K562 (cell line): ENCODE data around the gene CEP85L. TPM values are rescaled to one million over a fixed set of nuclear protein-coding genes. Genes with fewer than 3 reads are reported as not detected.

Experiments used
- ATAC-seq: fragments of 200-7000 bp; cut with Tn5 transposase; 3 replicates; pipeline ENCODE4 v1.9.1; 2020; ENCODE audit warnings: moderate library complexity
- BruUV-seq: library from RNA; stranded (reverse); fragments of 400-500 nt; replicated peaks from 2 replicates; lab custom pipeline; 2021; lab: Mats Ljungman, UMichigan
- CTCF ChIA-PET: fragments of 300-600 bp; formaldehyde crosslinking; extraction: SDS; loops from one replicate; lab custom pipeline; 2021; ENCODE audit warnings: low intra/inter-chr PET ratio; lab: Yijun Ruan, JAX
- POLR2A ChIA-PET: fragments of 300-600, 350-650 bp; sonication (Branson Sonifier 250); formaldehyde crosslinking; extraction: SDS; loops from one replicate; lab custom pipeline; 2021; ENCODE audit warnings: antibody characterized with exemption, inconsistent platforms; lab: Yijun Ruan, JAX
- DNase-seq, 4 experiments: peaks; one replicate each; pipeline versions ENCODE4 v3.0.0 to v3.0.0-alpha.2; 2011 to 2018; ENCODE audit warnings: low spot score in 3 of 4, mixed read lengths in 3 of 4; ENCODE audit errors: extremely low read depth in 1 of 4
- FAIRE-seq: peaks from 2 replicates; lab custom pipeline; 2011; peaks lifted over from hg19 to GRCh38; lab: Jason Lieb, UNC
- H2AFZ ChIP-seq: 2 replicates; pipeline ENCODE4 v1.6.0; 2011; ENCODE audit warnings: low read depth, low read length, control low read depth, inconsistent platforms
- H3K27ac ChIP-seq: fragments of 200-600 bp; 3 replicates; pipeline ENCODE4 v1.8.0; 2011; ENCODE audit warnings: low read depth, mild to moderate bottlenecking, control low read depth, inconsistent platforms, low read length, moderate library complexity, mixed read lengths; ENCODE audit errors: extremely low read depth
- H3K27me3 ChIP-seq, 2 experiments: fragments of 300-600 bp in 1 of 2; 2 replicates in 1 of 2; 3 replicates in 1 of 2; pipeline versions ENCODE4 v1.6.0 to v1.8.0; 2011; ENCODE audit warnings: inconsistent platforms in 2 of 2, low read length in 2 of 2, mild to moderate bottlenecking in 1 of 2, mixed read lengths in 1 of 2, moderate library complexity in 1 of 2; ENCODE audit not compliant: control insufficient read depth in 2 of 2, insufficient read depth in 2 of 2
- H3K36me3 ChIP-seq: fragments of 300-600 bp; 3 replicates; pipeline ENCODE4 v1.8.0; 2011; ENCODE audit warnings: mild to moderate bottlenecking, low read length, inconsistent platforms; ENCODE audit not compliant: control insufficient read depth, insufficient read depth
- H3K4me1 ChIP-seq, 2 experiments: fragments of 200-600 bp in 1 of 2; replicated peaks in 1 of 2; 2 replicates in 1 of 2; 3 replicates in 1 of 2; pipeline versions ENCODE4 v1.5.1 to v1.8.0; 2011; ENCODE audit warnings: inconsistent platforms in 2 of 2, low read length in 2 of 2, mild to moderate bottlenecking in 1 of 2, mixed read lengths in 1 of 2, moderate library complexity in 1 of 2; ENCODE audit not compliant: control insufficient read depth in 2 of 2, insufficient read depth in 2 of 2
- H3K4me2 ChIP-seq: 2 replicates; pipeline ENCODE4 v1.6.1; 2011; ENCODE audit warnings: low read length, control low read depth, inconsistent platforms, mixed read lengths; ENCODE audit not compliant: insufficient read depth
- H3K4me3 ChIP-seq: fragments of 200-600 bp; sonication (generic), shearing (Covaris generic); 2 replicates; pipeline ENCODE4 v1.5.1; 2016; ENCODE audit warnings: control low read depth, inconsistent platforms
- H3K79me2 ChIP-seq: fragments of 200-600 bp; 3 replicates; pipeline ENCODE4 v1.8.0; 2011; ENCODE audit warnings: low read length, inconsistent platforms; ENCODE audit not compliant: control insufficient read depth, insufficient read depth
- H3K9ac ChIP-seq, 2 experiments: 2 replicates each; pipeline versions ENCODE4 v1.6.0 to v1.6.1; 2011; ENCODE audit warnings: low read depth in 2 of 2, low read length in 2 of 2, control low read depth in 1 of 2, inconsistent platforms in 1 of 2, mild to moderate bottlenecking in 1 of 2, mixed read lengths in 1 of 2; ENCODE audit not compliant: insufficient read depth in 1 of 2
- H3K9me1 ChIP-seq: one replicate; pipeline ENCODE4 v1.6.0; 2011; ENCODE audit warnings: inconsistent platforms, mild to moderate bottlenecking, low read length, moderate library complexity; ENCODE audit not compliant: control insufficient read depth, insufficient read depth
- H3K9me3 ChIP-seq: replicated peaks from 2 replicates; pipeline ENCODE4 v1.5.1; 2011; ENCODE audit warnings: low read depth, low read length, inconsistent platforms; ENCODE audit not compliant: control insufficient read depth, insufficient read depth
- H4K20me1 ChIP-seq: replicated peaks from 2 replicates; pipeline ENCODE4 v1.6.1; 2011; ENCODE audit warnings: low read length, inconsistent platforms, mixed read lengths; ENCODE audit not compliant: control insufficient read depth, insufficient read depth
- CBX8 ChIP-seq: fragments of 200-600 bp; sonication (generic); IDR thresholded peaks from 2 replicates; pipeline ENCODE4 v1.6.1; 2012; ENCODE audit warnings: borderline replicate concordance, mixed run types, low read depth, mild to moderate bottlenecking, moderate library complexity, mixed read lengths, low read length, control low read depth, inconsistent platforms; ENCODE audit not compliant: poor library complexity, severe bottlenecking; ENCODE audit errors: extremely low read depth
- CTCF ChIP-seq, 3 experiments: IDR thresholded peaks in 2 of 3; conservative IDR thresholded peaks in 1 of 3; 2 replicates each; pipeline ENCODE4 v1.5.1; 2011 to 2012; ENCODE audit warnings: low read length in 3 of 3, mild to moderate bottlenecking in 3 of 3, control low read depth in 2 of 3, improper control_type of control experiment in 1 of 3, inconsistent platforms in 1 of 3, low read depth in 1 of 3, mixed read lengths in 1 of 3, moderate library complexity in 1 of 3; ENCODE audit not compliant: insufficient read depth in 2 of 3
- DEAF1 ChIP-seq: fragments of 450-650 bp; formaldehyde crosslinking; IDR thresholded peaks from 2 replicates; pipeline ENCODE4 v1.4.0; 2020; ENCODE audit warnings: mild to moderate bottlenecking, moderate library complexity
- FOXK1 ChIP-seq: sonication (generic); formaldehyde crosslinking; IDR thresholded peaks from 2 replicates; pipeline ENCODE4 v1.8.0; 2022; ENCODE audit warnings: missing genetic modification reagents, mild to moderate bottlenecking, borderline replicate concordance
- GABPB1 ChIP-seq: sonication (generic); formaldehyde crosslinking; IDR thresholded peaks from 2 replicates; pipeline ENCODE4 v1.8.0; 2022; ENCODE audit warnings: mild to moderate bottlenecking, missing genetic modification reagents
- ILK ChIP-seq: fragments of 450-650 bp; IDR thresholded peaks from 2 replicates; pipeline ENCODE4 v1.6.1; 2016; ENCODE audit warnings: missing genetic modification characterization, low read depth, mild to moderate bottlenecking, missing compliant biosample characterization, moderate library complexity, borderline replicate concordance
- PTTG1 ChIP-seq: fragments of 450-650 bp; IDR thresholded peaks from 2 replicates; pipeline ENCODE4 v1.6.1; 2016; ENCODE audit warnings: low read depth, mild to moderate bottlenecking, missing genetic modification characterization, missing compliant biosample characterization
- RAD21 ChIP-seq, 2 experiments: fragments of 250-450 bp in 1 of 2; fragments of 450-650 bp in 1 of 2; sonication (Bioruptor Pico) in 1 of 2; formaldehyde crosslinking in 1 of 2; IDR thresholded peaks in 1 of 2; conservative IDR thresholded peaks in 1 of 2; 2 replicates each; pipeline versions ENCODE4 v1.4.0 to v1.8.0; 2020 to 2022; ENCODE audit warnings: mild to moderate bottlenecking in 2 of 2, moderate library complexity in 1 of 2
- SMAD4 ChIP-seq: fragments of 250-450 bp; sonication (Bioruptor Pico); conservative IDR thresholded peaks from 2 replicates; pipeline ENCODE4 v1.8.0; 2021; ENCODE audit warnings: inconsistent platforms, mild to moderate bottlenecking, moderate library complexity
- ZNF316 ChIP-seq: fragments of 450-650 bp; IDR thresholded peaks from 2 replicates; pipeline ENCODE4 v1.6.1; 2016
- WGBS: fragments of 100-300 bp; shearing (Covaris generic); methylation state at CpG from one replicate; pipeline ENCODE4 v1.1.6; 2016; ENCODE audit warnings: low coverage, mixed read lengths; ENCODE audit not compliant: insufficient coverage; ENCODE audit errors: missing lambda C conversion rate; 5-methylcytosine and 5-hydroxymethylcytosine counted together
- in situ Hi-C: fragments of 300-500 bp; cut with MboI; formaldehyde crosslinking; loops from 4 replicates; pipeline ENCODE4 v1.15.0; 2018; ENCODE audit warnings: inconsistent platforms, mixed read lengths
- intact Hi-C: fragments of 100-400 bp; cut with micrococcal nuclease; formaldehyde crosslinking; loops from 2 replicates; pipeline ENCODE4 v1.14.2; 2022
- polyA plus RNA-seq, 8 experiments: library from polyadenylated mRNA; depleted of rRNA in 4 of 8; stranded (reverse) in 5 of 8; unstranded in 3 of 8; fragments of >200 nt; fragmentation: Nextera tagmentation in 2 of 8; fragmentation: Illumina TruSeq in 1 of 8; extraction: Ambion mirVana in 2 of 8; extraction: Trizol in 1 of 8; gene quantifications; 2 replicates each; pipeline versions ENCODE4 v1.2.1 to v1.2.3, GENCODE V29; 2011 to 2014; ENCODE audit warnings: inconsistent platforms in 1 of 8, missing spikeins in 1 of 8
- total RNA-seq, 7 experiments: library from RNA; depleted of rRNA in 6 of 7; stranded (reverse); fragments of >200 nt in 6 of 7; fragmentation: Illumina TruSeq in 2 of 7; extraction: Trizol in 2 of 7; gene quantifications; 2 replicates each; pipeline versions ENCODE4 v1.2.1 to v1.2.3, GENCODE V29; 2011 to 2021; ENCODE audit warnings: low replicate concordance in 1 of 7
- TF ChIP-seq, protein P1 (sequence below): fragments of 450-650 bp; IDR thresholded peaks from 2 replicates; pipeline ENCODE4 v1.6.1; 2016; ENCODE audit warnings: antibody characterized with exemption
- TF ChIP-seq, protein P2 (sequence below): fragments of 250-450 bp; sonication (Bioruptor Pico); IDR thresholded peaks from 2 replicates; pipeline ENCODE4 v1.9.0; 2021; ENCODE audit warnings: mild to moderate bottlenecking, inconsistent platforms

The CEP85L gene
- total and polyA plus RNA-seq, 9 of the 15 experiments (the other 6 are each of a cell fraction or from before 2014, with no cell fraction given), result 4.5 to 15.8 (median 8.3) TPM

DNA sequence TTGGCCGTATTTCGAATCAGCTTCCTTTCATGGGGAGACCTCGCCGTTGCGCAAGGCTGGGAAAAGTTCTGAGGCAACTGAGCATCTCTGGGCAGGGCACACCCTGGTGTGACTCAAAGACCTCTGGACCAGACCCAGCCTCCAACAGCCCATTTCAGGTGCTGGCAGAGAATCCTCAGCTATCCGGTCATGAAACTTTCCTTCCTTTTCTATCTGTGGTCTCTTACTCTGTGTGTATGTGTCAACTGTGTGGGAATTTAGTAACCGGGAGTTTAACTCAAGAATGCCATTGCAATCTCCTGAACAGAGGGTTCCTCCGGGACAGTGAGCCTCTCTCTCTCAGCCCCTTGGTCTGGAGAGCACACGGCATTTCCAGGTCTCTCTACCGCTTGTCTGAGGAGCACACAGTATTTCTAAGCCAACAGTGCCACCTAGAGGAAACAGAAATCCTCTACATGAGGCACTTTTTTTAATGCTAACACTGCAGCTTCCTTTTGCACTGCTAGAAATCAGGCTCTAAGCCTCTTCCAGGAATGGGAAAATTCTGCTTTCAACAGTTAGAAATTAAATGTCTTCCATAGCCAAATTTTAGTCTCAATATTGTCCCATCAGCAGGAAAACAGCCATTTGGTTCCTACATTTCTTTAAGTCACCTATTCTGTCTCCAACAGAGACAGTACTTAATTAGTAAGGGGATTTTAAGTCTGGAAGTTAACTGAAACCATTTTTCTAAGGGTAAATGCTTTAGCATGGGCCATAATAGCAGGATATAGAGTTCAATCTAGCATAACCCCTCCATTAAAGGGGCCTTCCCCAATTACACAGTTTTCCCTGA, 70.6 kb downstream of the CEP85L start:
- H2AFZ ChIP-seq, result no peak overlapping the region
- ChIA-PET CTCF (interaction anchor here (0.8 to 0.9 kb wide), 2 partner anchors 297 to 530 kb away, joined by 3 read pairs; no protein-coding TSS in a partner anchor), POLR2A (no interaction called here)
- H3K4me3 ChIP-seq, result no peak overlapping the region
- H3K27ac ChIP-seq, result no peak overlapping the region
- H3K9me1 ChIP-seq, result no peaks in the 10 kb centered on the region
- in situ Hi-C loops (no loop called here), intact Hi-C loops (loop anchor here (1.0 to 2.0 kb wide), 3 partner anchors 28 to 297 kb away; no protein-coding TSS in a partner anchor)
- H3K9ac ChIP-seq, result no peak overlapping the region
- FAIRE-seq, result peak; percentile 83
- no peaks in the 10 kb centered on the region for H3K79me2 ChIP-seq
- no peaks in the 10 kb centered on the region; the same call in 2 of the 3 replicates for H3K36me3 ChIP-seq
- H3K9me3 ChIP-seq, result peaks cover 3% of the 10 kb centered on the region
- no peaks in the 10 kb centered on the region for H3K27me3 ChIP-seq
- 78% methylated on average over 10 of the region's 10 CpGs for WGBS
- no peak overlapping the region for H3K4me2 ChIP-seq
- peak; percentile 37 to 72 (median 40) for DNase-seq
- BruUV-seq, result no TSS peak
- ATAC-seq, result peak; percentile 93
- H4K20me1 ChIP-seq, result no peaks in the 10 kb centered on the region
- H3K4me1 ChIP-seq, result peaks cover 0 to 14% of the 10 kb centered on the region in 2 experiments; a peak in 3 of 5 replicates
- no peak for TF ChIP-seq SMAD4
- no peak for TF ChIP-seq PTTG1 (tag)
- no peak for TF ChIP-seq ILK
- no peak for TF ChIP-seq CBX8
- TF ChIP-seq DEAF1 (CRISPR knock-in tag), result peak; percentile 52
- TF ChIP-seq, protein P1, sequence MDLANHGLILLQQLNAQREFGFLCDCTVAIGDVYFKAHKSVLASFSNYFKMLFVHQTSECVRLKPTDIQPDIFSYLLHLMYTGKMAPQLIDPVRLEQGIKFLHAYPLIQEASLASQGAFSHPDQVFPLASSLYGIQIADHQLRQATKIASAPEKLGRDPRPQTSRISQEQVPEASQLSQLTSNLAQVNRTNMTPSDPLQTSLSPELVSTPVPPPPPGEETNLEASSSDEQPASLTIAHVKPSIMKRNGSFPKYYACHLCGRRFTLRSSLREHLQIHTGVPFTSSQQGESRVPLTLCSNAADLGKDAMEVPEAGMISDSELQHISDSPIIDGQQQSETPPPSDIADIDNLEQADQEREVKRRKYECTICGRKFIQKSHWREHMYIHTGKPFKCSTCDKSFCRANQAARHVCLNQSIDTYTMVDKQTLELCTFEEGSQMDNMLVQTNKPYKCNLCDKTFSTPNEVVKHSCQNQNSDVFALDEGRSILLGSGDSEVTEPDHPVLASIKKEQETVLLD, result no peak
- TF ChIP-seq, protein P2, sequence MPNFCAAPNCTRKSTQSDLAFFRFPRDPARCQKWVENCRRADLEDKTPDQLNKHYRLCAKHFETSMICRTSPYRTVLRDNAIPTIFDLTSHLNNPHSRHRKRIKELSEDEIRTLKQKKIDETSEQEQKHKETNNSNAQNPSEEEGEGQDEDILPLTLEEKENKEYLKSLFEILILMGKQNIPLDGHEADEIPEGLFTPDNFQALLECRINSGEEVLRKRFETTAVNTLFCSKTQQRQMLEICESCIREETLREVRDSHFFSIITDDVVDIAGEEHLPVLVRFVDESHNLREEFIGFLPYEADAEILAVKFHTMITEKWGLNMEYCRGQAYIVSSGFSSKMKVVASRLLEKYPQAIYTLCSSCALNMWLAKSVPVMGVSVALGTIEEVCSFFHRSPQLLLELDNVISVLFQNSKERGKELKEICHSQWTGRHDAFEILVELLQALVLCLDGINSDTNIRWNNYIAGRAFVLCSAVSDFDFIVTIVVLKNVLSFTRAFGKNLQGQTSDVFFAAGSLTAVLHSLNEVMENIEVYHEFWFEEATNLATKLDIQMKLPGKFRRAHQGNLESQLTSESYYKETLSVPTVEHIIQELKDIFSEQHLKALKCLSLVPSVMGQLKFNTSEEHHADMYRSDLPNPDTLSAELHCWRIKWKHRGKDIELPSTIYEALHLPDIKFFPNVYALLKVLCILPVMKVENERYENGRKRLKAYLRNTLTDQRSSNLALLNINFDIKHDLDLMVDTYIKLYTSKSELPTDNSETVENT (CRISPR knock-in tag), result no peak
- no peak for TF ChIP-seq GABPB1
- peak; percentile 65 to 74 for TF ChIP-seq RAD21 (CRISPR knock-in tag; conservative IDR thresholded peaks at IDR 0.05 in 1 of 2, IDR thresholded peaks at IDR 0.05 in 1 of 2)
- TF ChIP-seq FOXK1 (CRISPR knock-in tag), result 0 out of 2 replicates have a peak, but pooled peaks have one; percentile 34
- peak; percentile 53 for TF ChIP-seq ZNF316
- peak; percentile 60 to 65 (median 61) for TF ChIP-seq CTCF (IDR thresholded peaks at IDR 0.05 in 2 of 3, conservative IDR thresholded peaks at IDR 0.05 in 1 of 3; ENCODE audit: insufficient read depth in 2 of 3, low read depth in 1 of 3, low read length in 3 of 3)
